Stimulated activated CD4-positive, alpha-beta T cell treated with anti-CD3 and anti-CD28 coated beads, Interleukin-2, amount 100 ng/mL, for 48 hours (primary cell): ENCODE data around the gene PPP2R5C.

Source experiments
- DNase-seq, 2 donors: peaks; one replicate each; pipeline ENCODE4 v3.0.0-alpha.2; 2020

PPP2R5C gene

DNA sequence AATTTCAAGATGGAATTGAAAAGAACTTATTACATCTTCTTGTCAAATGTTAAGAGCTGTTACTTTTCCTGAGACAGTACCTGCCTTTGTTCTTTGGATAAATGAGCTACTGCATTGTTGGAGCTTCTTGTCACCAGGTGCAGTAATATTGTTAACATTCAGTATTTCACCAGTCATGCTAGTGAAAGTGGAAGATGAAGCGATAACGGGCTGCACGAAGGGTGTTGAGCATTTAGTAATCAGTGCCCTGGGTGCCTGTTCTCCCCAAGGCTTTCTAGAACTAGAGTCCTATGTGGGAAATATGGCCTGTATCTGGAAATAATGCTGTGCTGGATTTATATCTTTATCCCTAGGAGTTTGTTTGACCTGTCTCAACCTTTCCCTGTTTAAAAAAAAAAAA, 83.2 kb downstream of the PPP2R5C start:
- no peak for DNase-seq

DNA sequence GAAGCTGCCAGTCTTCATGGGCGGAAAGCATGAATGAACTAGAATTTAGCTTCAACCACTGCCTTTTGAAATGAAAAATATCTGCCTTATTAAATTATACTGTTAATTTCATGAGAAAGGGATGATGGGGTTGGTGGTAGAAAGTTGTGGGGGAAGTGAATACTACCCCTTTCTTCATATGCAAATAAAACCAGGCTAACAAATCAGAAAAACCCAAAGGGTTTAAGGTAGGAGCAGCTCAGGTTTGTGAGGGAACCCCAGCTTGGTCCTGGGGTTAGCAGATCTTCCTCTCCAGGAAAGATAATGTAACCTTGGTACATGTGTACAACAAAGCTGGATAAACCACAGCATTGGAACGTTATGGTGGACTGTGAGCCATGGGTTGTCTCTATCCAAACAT, 84.0 kb downstream of the PPP2R5C start:
- no peak for DNase-seq

DNA sequence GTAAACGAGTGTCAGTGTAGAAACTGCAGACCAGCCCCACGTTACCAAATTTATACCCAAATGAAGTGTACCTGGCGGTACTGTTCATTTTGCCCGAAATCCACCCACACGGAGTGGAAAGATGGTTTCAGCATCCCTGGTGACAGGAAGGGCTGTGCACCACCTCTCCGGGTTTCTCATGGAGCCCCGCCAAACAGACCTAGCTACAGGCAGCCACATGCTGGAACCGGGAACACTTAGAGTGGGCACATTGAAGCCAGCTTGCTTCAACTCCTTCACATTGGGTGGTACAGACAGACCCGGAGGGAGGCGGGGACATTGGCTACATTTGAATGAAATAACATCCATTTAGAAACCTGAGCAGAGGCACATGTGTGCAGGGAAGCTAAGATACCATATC, 84.4 kb downstream of the PPP2R5C start:
- DNase-seq: no peak

DNA sequence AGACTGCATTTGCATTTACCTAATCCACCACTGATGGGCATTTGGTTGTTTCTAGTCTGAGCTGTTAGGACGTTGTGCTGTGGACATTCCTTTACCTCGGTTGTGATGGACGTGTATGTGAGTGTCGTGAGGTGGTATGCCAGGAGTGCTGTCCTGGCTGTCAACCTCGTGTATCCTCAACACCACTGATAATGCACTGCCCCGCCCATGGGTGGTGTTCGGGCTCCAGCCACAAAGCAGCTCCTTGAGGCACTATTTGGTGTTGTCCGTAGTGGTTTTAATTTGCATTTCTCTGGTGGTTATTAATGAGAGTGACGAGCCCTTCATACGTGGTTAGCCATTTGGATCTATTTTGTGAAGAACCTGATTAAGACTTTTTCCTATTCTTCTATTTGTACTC, 87.6 kb downstream of the PPP2R5C start:
- no peak for DNase-seq

DNA sequence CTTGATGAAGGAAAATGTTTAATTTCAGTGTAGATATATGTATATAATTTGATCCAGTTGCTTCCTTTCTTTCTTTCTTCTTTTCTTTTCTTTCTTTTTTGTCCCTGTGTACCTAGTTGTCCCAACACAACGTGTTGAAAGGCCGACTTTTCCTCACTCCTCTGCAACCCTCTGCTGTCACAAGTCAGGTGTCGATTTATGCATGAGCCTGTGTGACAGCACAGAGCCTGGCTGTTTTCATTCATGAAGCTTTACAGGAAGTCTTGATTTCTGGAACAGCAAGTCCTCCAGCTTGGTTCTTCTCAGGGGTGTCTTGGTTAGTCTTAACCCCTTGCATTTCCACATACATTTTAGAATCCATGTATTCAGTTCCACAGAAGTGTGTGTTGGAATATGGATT, 88.1 kb downstream of the PPP2R5C start:
- no peak for DNase-seq

DNA sequence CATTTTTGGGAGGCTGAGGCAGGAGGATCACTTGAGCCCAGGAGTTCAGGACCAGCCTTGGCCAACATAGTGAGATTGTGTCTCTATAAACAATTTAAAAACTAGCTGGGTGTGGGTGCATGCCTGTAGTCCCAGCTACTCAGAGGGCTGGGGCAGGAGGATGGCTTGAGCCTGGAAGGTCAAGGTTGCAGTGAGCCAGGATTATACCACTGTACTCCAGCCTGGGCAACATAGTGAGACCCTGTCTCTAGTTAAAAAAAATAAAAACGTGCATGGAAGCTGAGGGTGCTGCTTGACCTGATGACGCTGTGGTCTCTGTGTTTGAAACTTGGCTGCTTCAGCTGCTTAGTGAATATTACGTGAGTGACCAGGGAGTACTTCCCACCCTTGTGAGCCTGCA, 89.7 kb downstream of the PPP2R5C start:
- no peak for DNase-seq

DNA sequence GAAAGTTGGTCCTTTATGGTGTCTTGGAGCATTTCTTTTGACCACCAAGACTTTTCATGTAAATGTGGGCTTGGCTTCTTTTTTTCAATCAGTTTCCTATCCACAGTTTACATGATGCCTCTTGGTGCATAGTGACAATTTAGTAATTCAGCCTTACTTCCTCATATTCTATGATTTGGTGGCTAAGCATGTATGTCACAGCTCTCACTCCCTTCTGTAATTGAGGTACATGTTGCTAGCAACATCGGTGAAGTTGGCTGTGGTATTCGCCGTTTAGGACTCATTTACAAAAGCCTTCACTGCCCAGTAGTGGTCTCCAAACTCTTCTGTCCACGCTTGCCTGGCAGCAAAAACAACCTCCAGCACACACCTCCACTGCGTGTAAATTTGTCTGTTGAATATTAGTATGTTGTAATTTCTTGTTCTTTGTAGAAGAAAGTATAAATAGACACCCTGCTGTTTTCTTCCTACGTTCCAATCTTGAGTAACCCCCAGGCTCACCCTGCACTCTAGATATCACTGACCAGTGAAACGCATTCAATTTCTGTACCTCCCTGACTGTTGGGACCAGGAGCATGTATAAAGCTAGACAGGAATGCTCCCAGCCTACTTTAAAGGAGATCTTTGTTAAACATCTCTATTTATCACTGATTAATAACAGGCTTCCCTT, 90.4 kb downstream of the PPP2R5C start:
- no peak for DNase-seq

DNA sequence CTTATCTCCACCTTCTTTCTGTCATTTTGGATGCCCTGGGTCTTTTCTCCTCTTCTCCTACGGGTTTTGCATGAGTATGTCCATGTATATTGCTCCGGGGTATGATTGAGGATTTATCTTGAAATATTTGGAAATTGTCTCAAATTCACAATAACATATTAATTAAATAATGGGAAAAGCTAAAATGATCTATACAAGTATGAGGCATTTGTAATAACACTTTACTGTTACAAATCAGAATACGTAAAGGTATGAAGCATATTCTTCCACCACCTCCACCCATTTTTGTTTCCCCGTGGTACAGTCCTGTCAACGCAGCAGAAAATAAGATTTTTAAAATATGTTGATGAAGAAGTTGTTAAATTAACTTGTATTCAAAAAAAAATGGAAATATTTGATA, 91.3 kb downstream of the PPP2R5C start:
- DNase-seq: no peak

DNA sequence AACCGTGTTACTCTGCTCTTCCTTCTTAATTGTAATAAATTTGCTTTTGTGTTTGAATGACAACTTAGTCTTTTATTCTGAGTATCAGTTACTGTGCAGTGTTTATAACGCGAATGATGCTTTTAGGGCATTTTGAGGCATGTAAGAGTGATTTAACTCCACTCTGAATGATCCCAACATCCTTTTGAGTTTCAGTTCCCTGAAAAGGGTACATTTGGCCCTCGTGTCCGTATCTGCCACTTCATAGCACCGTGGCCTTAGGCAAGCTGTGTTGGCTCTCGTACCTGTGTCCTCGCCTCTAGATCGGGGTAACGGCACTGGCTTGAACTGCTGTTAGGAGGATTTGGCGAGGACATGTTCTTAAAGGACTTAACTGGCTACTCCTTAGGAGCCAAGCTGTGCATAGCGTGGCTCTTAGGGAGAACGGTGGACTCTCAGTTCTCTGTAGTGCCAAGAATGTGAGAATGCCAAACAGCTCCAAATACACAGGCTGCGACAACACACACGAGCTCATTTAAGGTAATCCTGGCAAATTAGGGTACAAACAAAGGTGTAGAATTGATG, 92.0 kb downstream of the PPP2R5C start:
- DNase-seq: no peak

DNA sequence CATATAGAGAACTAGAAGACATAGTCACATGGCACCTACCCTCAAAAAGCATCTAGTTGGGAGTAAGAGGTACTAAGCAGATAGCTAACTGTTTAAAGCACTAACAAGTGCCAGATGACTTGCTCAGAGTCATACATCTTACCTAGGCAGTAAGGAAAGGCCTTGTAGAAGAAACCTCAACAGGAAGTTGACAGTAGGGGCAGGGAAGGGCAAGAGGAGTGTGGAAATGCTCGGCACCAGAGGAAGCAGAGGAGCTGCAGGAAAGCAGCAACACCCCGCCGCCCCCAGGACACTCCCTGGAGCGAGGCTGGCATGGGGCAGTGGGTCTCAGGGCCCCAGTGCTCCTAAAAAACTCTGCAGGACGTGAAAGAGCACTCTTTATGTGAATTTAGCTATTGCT, 92.9 kb downstream of the PPP2R5C start:
- DNase-seq: no peak

DNA sequence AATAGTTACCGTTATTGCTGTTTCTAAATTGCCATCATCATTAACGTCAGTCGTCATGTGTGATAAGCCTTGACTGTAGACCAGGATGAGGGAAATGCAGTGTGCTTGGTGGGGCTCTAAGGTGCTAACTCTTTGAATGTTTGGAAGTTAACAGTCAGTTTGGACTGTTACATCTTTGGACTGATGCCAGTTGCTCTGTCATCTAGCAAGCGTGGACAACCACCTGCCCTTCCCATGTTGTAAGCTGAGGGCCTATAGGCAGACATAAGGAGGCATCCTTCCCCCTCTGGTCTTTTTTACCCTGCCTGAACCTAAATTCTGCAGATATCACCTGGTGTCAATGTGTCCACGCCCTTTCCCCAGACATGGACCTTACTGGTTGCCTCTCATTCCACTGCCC, 94.4 kb downstream of the PPP2R5C start:
- no peak for DNase-seq

DNA sequence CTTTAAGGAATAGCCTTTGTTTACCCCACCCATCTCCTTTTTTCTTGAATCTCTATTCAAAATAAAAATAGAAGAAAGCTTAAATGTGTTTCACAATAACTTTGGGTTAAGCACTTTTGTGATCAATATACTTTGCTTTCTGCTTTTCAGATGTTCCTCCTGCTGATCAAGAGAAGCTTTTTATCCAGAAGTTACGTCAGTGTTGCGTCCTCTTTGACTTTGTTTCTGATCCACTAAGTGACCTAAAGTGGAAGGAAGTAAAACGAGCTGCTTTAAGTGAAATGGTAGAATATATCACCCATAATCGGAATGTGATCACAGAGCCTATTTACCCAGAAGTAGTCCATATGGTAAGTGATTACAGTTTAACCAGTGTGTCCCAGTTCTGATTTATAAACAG, 95.0 kb downstream of the PPP2R5C start:
- DNase-seq: no peak

DNA sequence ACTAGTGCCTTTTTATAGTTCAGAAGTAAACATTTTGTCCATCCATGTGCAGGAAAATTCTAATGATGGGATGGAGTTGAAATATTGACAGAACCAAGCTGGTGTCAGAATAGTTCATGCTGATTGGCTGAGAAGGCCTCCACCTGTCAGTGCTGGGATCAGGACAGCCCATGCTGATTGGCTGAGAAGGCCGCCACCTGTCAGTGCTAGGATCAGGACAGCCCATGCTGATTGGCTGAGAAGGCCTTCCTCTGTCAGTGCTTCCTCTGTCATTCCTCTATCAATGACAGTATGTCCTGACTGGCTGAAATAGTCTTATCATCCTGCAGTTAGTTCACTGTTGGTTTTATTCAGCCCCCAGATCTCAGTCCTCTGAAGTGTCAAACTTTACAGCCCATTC, 95.7 kb downstream of the PPP2R5C start:
- no peak for DNase-seq

DNA sequence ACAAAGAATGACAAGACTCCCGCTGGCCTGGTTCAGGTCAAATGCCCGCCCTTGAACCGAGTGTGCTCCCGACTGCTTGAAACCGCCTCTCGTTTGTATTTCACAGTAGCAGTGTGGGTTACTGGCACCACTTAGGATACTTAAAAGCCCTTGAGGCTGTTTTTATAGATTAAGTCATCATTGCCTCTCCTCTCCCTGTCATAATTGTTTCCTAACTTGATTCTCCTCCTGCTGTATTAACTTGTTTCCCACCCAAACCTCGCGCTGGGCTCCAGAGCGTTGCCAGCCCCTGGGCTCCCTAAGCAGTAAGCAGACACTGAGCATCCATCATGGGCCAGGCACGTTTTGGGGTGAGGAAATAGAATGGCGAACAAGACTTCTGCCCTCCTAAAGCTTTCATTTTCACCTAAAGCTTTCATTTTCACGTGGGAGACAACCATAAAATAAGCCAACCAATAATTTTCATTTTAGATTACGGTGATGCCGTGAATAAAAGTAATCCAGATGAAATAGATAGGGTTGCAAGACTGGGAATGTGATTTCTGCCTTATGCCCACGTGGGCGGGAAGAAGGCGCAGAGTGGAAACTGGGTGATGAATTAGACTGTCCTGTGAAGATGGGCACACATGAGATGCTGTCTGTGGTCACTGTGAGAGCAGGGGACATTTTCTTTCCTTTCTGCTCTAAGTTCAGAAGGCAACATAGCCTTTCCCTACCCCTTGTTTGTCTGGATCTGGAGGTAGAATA, 97.5 kb downstream of the PPP2R5C start:
- DNase-seq: no peak

DNA sequence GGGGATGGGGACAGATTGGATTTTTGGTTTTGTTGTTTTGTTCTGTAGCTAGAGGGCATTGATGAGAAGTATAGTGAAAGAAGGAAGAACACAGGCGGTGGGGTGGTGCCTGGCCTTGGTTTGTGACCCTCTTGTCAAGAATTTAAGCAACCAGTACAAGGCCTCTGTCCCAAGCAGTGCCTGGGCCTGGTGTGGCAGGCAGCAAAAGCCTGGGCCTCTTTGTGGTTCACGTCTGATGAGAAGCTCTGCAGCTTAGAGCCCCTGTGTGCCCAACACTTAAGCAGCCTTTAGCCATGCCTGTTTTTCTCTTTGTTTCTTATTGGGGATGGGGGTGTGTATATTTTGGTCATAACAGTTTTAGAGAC, 98.0 kb downstream of the PPP2R5C start:
- DNase-seq: no peak

DNA sequence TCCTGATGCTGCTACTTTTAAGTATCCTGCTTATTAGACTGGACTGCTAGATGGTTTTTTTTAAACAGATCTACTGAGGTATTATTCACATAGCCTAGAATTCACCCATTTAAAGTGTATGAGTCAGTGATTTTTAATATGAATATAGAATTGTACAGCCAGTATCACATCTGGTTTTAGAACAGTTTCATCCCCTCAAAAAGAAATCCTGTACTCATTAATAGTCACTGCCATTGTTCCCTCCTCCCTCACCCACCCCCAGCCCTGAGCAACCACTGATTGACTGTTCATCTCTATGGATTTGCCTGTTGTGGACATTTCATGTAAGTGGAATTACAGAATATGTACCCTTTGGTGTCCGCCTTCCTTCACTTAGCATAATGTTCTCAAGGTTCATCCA, 98.4 kb downstream of the PPP2R5C start:
- no peak for DNase-seq

DNA sequence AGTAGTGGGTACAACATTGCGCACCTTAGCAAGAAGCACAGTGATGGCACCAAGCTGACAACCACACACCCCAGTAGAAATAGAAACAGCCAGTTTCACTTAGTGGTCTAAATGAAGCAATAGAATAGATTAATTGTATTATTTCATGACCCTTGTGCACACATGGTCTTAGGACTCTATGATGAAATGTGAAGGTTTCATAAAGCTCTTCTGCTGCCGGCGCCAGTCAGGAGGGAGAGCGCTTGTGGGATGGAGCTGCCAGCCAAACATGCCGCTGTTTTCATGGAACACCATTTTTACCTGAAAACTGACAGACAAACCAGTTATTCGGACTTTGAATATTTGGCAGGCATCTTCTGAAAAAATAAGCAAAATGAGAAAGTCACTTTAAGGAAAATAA, 100.0 kb downstream of the PPP2R5C start:
- DNase-seq: no peak

DNA sequence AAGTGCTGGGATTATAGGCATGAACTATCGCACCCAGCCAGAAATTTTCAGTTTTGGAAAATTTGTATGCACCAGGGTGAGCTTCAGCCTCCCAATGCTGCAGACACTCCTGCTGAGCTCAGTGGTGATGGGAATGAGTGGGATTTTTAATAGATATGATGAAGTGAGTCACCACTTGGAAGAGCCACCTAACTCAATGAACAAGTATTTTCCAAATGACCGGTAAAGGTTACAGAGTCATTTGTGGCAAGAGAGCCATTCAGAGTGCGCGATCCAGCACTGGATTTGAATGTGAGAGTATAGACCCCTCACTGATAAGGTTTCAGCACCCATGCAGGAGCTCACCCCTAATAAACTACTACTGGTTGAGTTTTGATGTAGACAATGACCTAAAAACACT, 100.7 kb downstream of the PPP2R5C start:
- DNase-seq: no peak

DNA sequence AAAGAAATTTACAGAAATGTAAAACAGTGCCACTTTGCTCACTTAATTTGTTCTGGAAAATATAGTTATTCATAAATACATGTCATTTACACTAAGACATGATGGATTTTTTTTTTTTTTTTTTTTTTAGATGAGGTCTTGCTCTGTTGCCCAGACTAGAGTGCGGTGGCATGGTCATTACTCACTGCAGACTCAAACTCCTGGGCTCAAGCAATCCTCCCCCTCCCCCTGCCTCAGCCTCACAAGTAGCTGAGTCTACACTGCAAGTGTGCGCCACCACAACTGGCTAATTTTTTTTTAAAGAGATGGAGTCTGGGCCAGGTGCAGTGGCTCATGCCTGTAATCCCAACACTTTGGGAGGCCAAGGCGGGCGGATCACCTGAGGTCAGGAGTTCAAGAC, 101.2 kb downstream of the PPP2R5C start:
- no peak for DNase-seq

DNA sequence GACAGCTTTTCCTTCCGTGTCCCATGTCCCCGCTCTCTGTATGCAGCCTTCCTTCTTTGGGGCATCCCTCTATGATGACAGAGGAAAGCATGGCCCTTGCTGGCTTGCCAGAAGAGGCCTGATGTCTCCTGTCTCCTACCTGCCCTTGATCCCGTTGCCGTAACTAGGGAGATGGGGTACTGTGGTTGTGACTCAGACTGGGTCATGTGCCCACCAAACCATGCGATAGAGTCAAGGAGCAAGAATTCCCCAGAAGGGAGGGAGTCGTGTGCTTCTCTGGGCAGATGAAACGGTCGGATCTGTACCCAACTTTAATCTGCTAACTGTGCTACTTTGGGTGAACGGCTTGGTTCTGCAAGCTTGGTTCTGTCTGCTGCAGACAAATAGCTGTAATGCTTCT, 103.8 kb downstream of the PPP2R5C start:
- DNase-seq: no peak

DNA sequence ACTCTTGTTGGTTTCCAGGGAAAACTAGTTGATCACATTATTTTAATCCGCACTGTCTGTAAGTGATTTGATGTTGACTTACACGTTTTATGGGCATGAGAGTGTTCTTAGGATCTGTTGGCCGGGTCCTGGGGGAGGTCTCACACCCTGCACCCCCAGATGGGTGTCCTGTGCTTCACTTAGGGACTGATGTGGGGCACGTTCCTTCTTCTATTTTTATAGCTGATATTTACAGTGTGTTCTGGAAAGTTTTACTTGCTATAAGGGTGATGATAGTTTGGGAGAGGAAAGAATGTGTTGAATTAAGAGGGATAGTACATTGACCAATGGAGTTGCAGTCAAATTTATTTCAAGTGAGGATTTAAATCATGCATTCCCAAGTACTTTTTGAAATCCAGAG, 106.3 kb downstream of the PPP2R5C start:
- DNase-seq: no peak

DNA sequence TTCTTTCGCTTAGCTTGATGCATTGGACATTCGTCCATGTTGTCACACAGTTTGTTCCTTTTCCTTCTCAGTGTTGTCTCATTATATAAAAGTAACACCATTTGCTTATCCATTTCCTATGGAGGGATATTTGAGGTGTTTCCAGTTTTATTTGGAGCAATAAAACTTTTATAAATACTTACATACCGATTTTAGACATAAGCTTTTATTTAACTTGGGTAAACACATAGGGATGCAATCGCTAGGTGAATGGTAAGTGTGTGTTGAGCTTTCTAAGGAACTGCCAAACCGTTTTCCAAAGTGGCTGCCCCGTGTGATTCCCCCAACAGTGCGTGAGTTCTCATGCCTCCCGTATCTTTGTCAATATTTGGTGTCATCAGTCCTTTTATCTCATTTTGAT, 107.7 kb downstream of the PPP2R5C start:
- DNase-seq: no peak

DNA sequence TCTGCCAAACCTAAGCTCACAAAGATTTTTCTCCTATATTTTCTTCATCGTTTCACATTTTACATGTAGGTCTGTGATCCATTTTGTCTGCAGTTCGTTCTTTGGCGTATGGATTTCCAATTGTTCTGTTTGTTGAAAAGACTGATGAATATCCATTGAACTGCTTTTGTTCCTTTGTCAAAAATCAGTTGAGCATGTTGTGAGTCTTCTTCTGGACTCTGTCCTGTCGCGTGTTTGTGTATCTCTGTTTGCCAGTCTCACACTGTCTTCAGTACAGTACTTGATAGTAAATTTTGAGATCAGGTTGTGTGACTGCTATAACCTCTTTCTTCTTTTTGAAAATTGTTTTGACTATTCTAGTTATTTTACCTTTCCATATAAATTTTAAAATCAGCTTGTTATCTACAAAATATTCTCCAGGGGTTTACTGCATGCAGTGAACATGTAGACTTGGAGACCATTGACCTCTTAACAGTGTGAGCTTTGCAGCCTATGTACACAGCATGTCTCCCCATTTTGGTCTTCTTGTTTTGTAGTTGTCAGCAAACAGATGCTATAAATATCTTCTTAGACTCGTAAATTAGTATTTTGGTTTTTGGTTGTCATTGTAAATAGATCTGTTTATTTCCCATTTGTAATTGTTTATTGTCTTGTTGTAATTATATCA, 108.9 kb downstream of the PPP2R5C start:
- no peak for DNase-seq

DNA sequence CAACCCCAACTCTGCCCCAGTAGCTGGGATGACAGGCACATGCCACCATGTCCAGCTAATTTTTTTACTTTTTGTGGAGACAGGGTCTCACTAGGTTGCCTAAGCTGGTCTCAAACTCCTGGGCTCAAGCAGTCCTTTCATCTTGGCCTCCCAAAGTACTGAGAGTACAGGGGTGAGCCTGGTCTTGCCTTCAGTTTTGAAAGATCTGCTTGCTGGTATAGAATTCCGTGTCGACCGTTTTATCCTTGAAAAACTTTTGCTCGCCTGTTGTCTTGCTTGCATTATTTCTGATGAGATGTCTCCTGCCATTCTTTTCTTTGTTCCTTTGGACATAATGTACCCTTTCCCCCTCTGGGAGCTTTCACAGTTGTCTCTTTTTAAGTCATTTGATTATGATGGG, 110.8 kb downstream of the PPP2R5C start:
- no peak for DNase-seq
